Fibroblast of villous mesenchyme (primary cell): ENCODE measurements around the gene OLIG2. TPM values are rescaled to one million over a fixed set of nuclear protein-coding genes. Genes with fewer than 3 reads are reported as not detected.
A peak's percentile ranks its signal among the peaks of the same experiment; 100 is the strongest.

Experiments
- DNase-seq: peaks from one replicate; pipeline ENCODE4 v3.0.0-alpha.2; 2010; ENCODE audit warnings: low read depth
- H3K4me3 ChIP-seq: 2 replicates; pipeline ENCODE4 v1.5.1; 2011; ENCODE audit warnings: low read depth, mild to moderate bottlenecking, low read length
- CTCF ChIP-seq: IDR thresholded peaks from 2 replicates; pipeline ENCODE4 v1.5.1; 2012; ENCODE audit warnings: low read depth, mild to moderate bottlenecking, low read length; ENCODE audit not compliant: insufficient read depth
- total RNA-seq: library from RNA; depleted of rRNA; stranded (reverse); fragments of >200 nt; gene quantifications from 2 replicates; pipeline ENCODE4 v1.2.3, GENCODE V29; 2012

OLIG2 gene
- total RNA-seq, 1 donor = not detected

GRCh38 chr21:32990666-32991065 lies 35.1 kb upstream of the OLIG2 start:
- DNase-seq = no peak
- TF ChIP-seq CTCF = no peak
- no peak overlapping the region for H3K4me3 ChIP-seq

- DNase-seq = no peak
- no peak overlapping the region for H3K4me3 ChIP-seq
- no peak for TF ChIP-seq CTCF
Measured at GRCh38 chr21:32991361-32991760, 34.4 kb upstream of the OLIG2 start.

- TF ChIP-seq CTCF = no peak
- no peak for DNase-seq
- H3K4me3 ChIP-seq = no peak overlapping the region
Measured at GRCh38 chr21:32993894-32994293, 31.8 kb upstream of the OLIG2 start.

- TF ChIP-seq CTCF = peak; percentile 43
- DNase-seq = peak; percentile 12
- no peak overlapping the region for H3K4me3 ChIP-seq
Measured at GRCh38 chr21:32994305-32994704, 31.4 kb upstream of the OLIG2 start.

GRCh38 chr21:33007747-33008146 lies 18.0 kb upstream of the OLIG2 start:
- TF ChIP-seq CTCF = no peak
- no peak for DNase-seq
- H3K4me3 ChIP-seq = no peak overlapping the region

GRCh38 chr21:33008333-33009051 lies 17.2 kb upstream of the OLIG2 start:
- DNase-seq = no peak
- no peak for TF ChIP-seq CTCF
- no peak overlapping the region for H3K4me3 ChIP-seq

- H3K4me3 ChIP-seq = no peak overlapping the region
- TF ChIP-seq CTCF = no peak
- DNase-seq = no peak
Measured at GRCh38 chr21:33010931-33011330, 14.8 kb upstream of the OLIG2 start.
